Erythroblast (primary cell): ENCODE measurements around the gene FANCI.
"Not testable (repeated sequence)": the region's sequence is repeated elsewhere in the genome, so short reads cannot be mapped to it uniquely, and the experiment has no call there.

Source experiments
- GATA1 ChIP-seq: IDR thresholded peaks from 2 replicates; pipeline ENCODE4 v1.6.1; 2011; ENCODE audit warnings: low read depth, mild to moderate bottlenecking, control low read depth, low read length, moderate library complexity
- POLR2A ChIP-seq: IDR thresholded peaks from 2 replicates; pipeline ENCODE4 v1.6.1; 2011; ENCODE audit warnings: mild to moderate bottlenecking, low read length

DNA sequence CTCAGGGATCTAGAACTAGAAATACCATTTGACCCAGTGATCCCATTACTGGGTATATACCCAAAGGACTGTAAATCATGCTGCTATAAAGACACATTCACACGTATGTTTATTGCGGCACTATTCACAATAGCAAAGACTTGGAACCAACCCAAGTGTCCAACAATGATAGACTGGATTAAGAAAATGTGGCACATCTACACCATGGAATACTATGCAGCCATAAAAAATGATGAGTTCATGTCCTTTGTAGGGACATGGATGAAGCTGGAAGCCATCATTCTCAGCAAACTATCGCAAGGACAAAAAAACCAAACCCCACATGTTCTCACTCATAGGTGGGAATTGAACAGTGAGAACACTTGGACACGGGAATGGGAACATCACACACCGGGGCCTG lies 6.4 kb downstream of the FANCI start:
- TF ChIP-seq POLR2A, GATA1: not testable (repeated sequence)
